ENCODE results near the gene CCL26. TPM values are rescaled to one million over a fixed set of nuclear protein-coding genes. Genes with fewer than 3 reads are reported as not detected.

CCL26 gene, protein sequence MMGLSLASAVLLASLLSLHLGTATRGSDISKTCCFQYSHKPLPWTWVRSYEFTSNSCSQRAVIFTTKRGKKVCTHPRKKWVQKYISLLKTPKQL
- total RNA-seq (2021): 0.84 TPM in 1 of 2 replicates, not detected in the other
- percentile 8 among the genes with signal in this experiment for Bru-seq, nascent RNA
- percentile 8 among the genes with signal in this experiment for BruChase-seq, experiment 1, labeled RNA remaining after a 2-hour chase
- BruChase-seq, experiment 2, labeled RNA remaining after a 6-hour chase: percentile 17 among the genes with signal in this experiment
- long read RNA-seq: 0 reads

- no peak within 1 kb of the TSS for H3K4me3 ChIP-seq (ENCODE audit: low read depth, low read length, poor library complexity, severe bottlenecking)
- no peaks in the 10 kb centered on the region for H3K36me3 ChIP-seq (ENCODE audit: insufficient read depth, low read length, poor library complexity, severe bottlenecking)
- H3K27me3 ChIP-seq (replicated peaks; ENCODE audit: insufficient read depth, low read depth, low read length, poor library complexity): no peaks in the 10 kb centered on the region
- TF ChIP-seq EZH2 (IDR thresholded peaks at IDR 0.05; ENCODE audit: borderline replicate concordance, low read depth, low read length, poor library complexity, severe bottlenecking) (no peak), CTCF (conservative IDR thresholded peaks at IDR 0.05; ENCODE audit: low read depth, low read length) (no peak)
- no peaks in the 10 kb centered on the region for H3K4me1 ChIP-seq (ENCODE audit: insufficient read depth, low read length, poor library complexity, severe bottlenecking)
- no TSS peak for BruUV-seq (replicated peaks)
- ChIA-PET POLR2A (ENCODE audit: low non-redundant PET) (no interaction called here), CTCF (no interaction called here)
- no peak within 1 kb of the TSS for H3K27ac ChIP-seq (ENCODE audit: low read depth, low read length, poor library complexity, severe bottlenecking)
- DNase-seq (ENCODE audit: low spot score): no peak
- H3K9me3 ChIP-seq (ENCODE audit: low read depth, low read length, poor library complexity, severe bottlenecking): no peaks in the 10 kb centered on the region
- intact Hi-C loops (cut with micrococcal nuclease; ENCODE audit: unreplicated experiment): no loop called here
Observed at GRCh38 chr7:75772081-75773077, at the start of gene CCL26. Gene CCL26, minus strand, starts transcription at chr7:75772211. Its CDS starts 35 bp downstream, at chr7:75772176.

DNA sequence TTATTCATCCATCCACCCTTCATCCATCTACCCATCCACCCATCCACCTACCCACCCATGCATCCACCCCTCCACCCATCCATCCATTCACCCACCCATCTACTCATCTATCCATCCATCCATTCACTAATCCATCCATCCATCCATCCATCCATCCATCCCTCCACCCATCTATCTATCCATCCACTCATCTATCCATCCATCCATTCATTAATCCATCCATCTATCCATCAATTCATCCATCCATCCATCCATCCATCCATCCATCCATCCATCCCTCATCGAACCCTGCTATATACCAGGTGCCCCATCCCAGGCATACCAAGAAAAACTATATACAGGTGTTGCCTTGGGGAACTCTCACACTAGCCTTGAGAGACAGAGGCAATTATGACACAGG is 48.7 kb upstream of the CCL26 start:
- TF ChIP-seq EZH2 (IDR thresholded peaks at IDR 0.05; ENCODE audit: borderline replicate concordance, low read depth, low read length, poor library complexity, severe bottlenecking) (no peak), CTCF (conservative IDR thresholded peaks at IDR 0.05; ENCODE audit: low read depth, low read length) (no peak)
- Histone ChIP-seq H3K36me3 (ENCODE audit: insufficient read depth, low read length, poor library complexity, severe bottlenecking) (no peaks in the 10 kb centered on the region), H3K27ac (ENCODE audit: low read depth, low read length, poor library complexity, severe bottlenecking) (no peak overlapping the region), H3K9me3 (ENCODE audit: low read depth, low read length, poor library complexity, severe bottlenecking) (no peaks in the 10 kb centered on the region), H3K4me1 (ENCODE audit: insufficient read depth, low read length, poor library complexity, severe bottlenecking) (no peaks in the 10 kb centered on the region), H3K27me3 (replicated peaks; ENCODE audit: insufficient read depth, low read depth, low read length, poor library complexity) (no peaks in the 10 kb centered on the region), H3K4me3 (ENCODE audit: low read depth, low read length, poor library complexity, severe bottlenecking) (no peak overlapping the region)
- DNase-seq (ENCODE audit: low spot score): no peak
- CTCF ChIA-PET: no interaction called here
- intact Hi-C loops (cut with micrococcal nuclease; ENCODE audit: unreplicated experiment): no loop called here
- POLR2A ChIA-PET (ENCODE audit: low non-redundant PET): no interaction called here
- BruUV-seq (replicated peaks): no TSS peak

DNA sequence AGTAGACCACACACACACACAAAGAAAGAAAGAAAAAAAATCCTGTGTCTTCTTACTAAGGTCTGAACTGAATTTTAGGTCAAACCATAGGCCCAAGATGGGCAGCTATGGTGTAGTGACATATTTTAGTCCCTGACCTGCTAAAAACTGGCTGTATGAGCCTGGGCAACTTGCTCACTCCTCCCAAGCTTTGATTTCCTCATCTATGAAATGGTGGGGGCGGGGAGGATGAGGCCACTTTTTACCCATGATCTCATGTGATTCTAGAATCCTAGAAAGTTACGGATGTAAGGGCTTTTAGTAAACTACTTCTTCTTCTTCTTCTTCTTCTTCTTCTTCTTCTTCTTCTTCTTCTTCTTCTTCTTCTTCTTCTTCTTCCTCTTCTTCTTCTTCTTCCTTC is 47.7 kb upstream of the CCL26 start:
- ChIA-PET POLR2A (ENCODE audit: low non-redundant PET) (no interaction called here), CTCF (no interaction called here)
- TF ChIP-seq CTCF (conservative IDR thresholded peaks at IDR 0.05; ENCODE audit: low read depth, low read length) (no peak), EZH2 (IDR thresholded peaks at IDR 0.05; ENCODE audit: borderline replicate concordance, low read depth, low read length, poor library complexity, severe bottlenecking) (no peak)
- no peak overlapping the region for H3K4me3 ChIP-seq (ENCODE audit: low read depth, low read length, poor library complexity, severe bottlenecking)
- intact Hi-C loops (cut with micrococcal nuclease; ENCODE audit: unreplicated experiment): no loop called here
- no peak overlapping the region for H3K27ac ChIP-seq (ENCODE audit: low read depth, low read length, poor library complexity, severe bottlenecking)
- DNase-seq (ENCODE audit: low spot score): no peak
- H3K36me3 ChIP-seq (ENCODE audit: insufficient read depth, low read length, poor library complexity, severe bottlenecking): no peaks in the 10 kb centered on the region
- H3K4me1 ChIP-seq (ENCODE audit: insufficient read depth, low read length, poor library complexity, severe bottlenecking): no peaks in the 10 kb centered on the region
- no peaks in the 10 kb centered on the region for H3K27me3 ChIP-seq (replicated peaks; ENCODE audit: insufficient read depth, low read depth, low read length, poor library complexity)
- no peaks in the 10 kb centered on the region for H3K9me3 ChIP-seq (ENCODE audit: low read depth, low read length, poor library complexity, severe bottlenecking)
- no TSS peak for BruUV-seq (replicated peaks)
